ENCODE results near the gene C10orf90.
"Not testable (repeated sequence)": the region's sequence is repeated elsewhere in the genome, so short reads cannot be mapped to it uniquely, and the experiment has no call there.

C10orf90 gene

GRCh38 chr10:126380352-126381076, 290.0 kb downstream of the C10orf90 start:
- no peak for DNase-seq

- not testable (repeated sequence) for DNase-seq
These were observed 291.3 kb downstream of the C10orf90 start for GRCh38 chr10:126379166-126379565.

DNA sequence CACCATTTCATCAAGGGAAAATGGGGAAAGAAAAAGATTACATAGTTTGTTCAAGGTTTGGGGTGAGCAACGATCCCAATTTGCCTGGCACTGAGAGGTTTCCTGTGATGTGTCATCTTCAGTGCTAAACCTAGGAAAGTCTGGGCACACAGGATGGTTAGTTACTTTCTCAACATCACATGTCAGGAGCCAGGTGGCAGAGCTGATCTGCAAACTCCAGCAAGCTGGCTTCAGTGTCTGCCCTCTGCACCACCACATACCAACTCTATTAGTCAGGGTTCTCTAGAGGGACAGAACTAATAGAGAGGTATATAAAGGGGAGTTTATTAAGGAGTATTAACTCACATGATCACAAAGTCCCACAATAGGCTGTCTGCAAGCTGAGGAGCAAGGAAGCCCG, 293.5 kb downstream of the C10orf90 start:
- no peak for DNase-seq

- no peak for DNase-seq
These were observed 294.5 kb downstream of the C10orf90 start for GRCh38 chr10:126375926-126376554.

DNA sequence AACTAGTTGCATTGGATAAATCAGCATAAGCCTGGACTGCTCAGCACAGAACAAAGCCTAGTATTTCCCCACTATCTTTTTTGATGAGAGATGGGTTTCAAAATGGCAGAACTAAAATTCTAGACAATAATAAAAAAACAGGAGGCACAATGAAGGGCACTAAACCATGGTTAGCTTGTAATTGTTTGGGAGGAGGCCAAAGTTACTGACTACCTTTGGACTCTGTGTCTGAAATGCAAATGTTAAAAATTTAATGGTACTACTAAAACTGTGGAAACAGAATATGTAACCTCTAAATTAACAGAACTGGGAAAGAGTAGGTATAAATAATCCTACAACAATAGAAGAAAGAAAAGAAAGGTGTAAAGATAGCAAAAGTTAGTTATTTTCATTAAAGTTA, 295.2 kb downstream of the C10orf90 start:
- no peak for DNase-seq
